Gastroesophageal sphincter (tissue), 3 donors: ENCODE results near the gene RNMT.

Experiments
- CTCF ChIP-seq, 4 experiments: fragments of 200-600 bp in 2 of 4; fragments of 450-650 bp in 2 of 4; sonication (generic) in 1 of 4; IDR thresholded peaks; one replicate each; pipeline ENCODE4 v1.5.1; 2017 to 2019; ENCODE audit warnings: antibody characterized with exemption in 4 of 4, mild to moderate bottlenecking in 2 of 4, moderate library complexity in 2 of 4
- EP300 ChIP-seq: sonication (generic); formaldehyde crosslinking; IDR thresholded peaks from one replicate; pipeline ENCODE4 v1.6.1; 2017; ENCODE audit warnings: antibody characterized with exemption, mild to moderate bottlenecking
- POLR2A ChIP-seq, 2 donors: fragments of 450-650 bp; IDR thresholded peaks; one replicate each; pipeline ENCODE4 v1.6.1; 2017; ENCODE audit warnings: antibody characterized with exemption in 2 of 2, mild to moderate bottlenecking in 2 of 2, moderate library complexity in 1 of 2

- TF ChIP-seq CTCF (IDR thresholded peaks at IDR 0.05) = no peak
- TF ChIP-seq POLR2A (IDR thresholded peaks at IDR 0.05) = no peak
- no peak for TF ChIP-seq EP300
Observed at GRCh38 chr18:13756671-13757070, 30.2 kb downstream of the RNMT start.
